AG04449 (cell line): ENCODE results near the gene ANO1.
A peak's percentile ranks its signal among the peaks of the same experiment; 100 is the strongest.

Source experiments
- CTCF ChIA-PET: fragments of 350-600 bp; formaldehyde crosslinking; extraction: SDS; loops from one replicate; lab custom pipeline; 2021; ENCODE audit warnings: antibody characterized with exemption; lab: Yijun Ruan, JAX
- POLR2A ChIA-PET: fragments of 400-600, 350-600 bp; formaldehyde crosslinking; extraction: SDS; loops from one replicate; lab custom pipeline; 2020; ENCODE audit warnings: antibody characterized with exemption, inconsistent platforms; lab: Yijun Ruan, JAX
- DNase-seq: peaks from one replicate; pipeline ENCODE4 v3.0.0-alpha.2; 2010; ENCODE audit warnings: low read depth, low spot score
- H3K4me3 ChIP-seq: 2 replicates; pipeline ENCODE4 v1.5.1; 2011; ENCODE audit warnings: low read depth, mild to moderate bottlenecking, control low read depth, low read length
- CTCF ChIP-seq: IDR thresholded peaks from one replicate; pipeline ENCODE4 v1.5.1; 2011; ENCODE audit warnings: mild to moderate bottlenecking, moderate library complexity, low read length, control low read depth, inconsistent platforms; ENCODE audit not compliant: insufficient read depth; ENCODE audit errors: missing control alignments

Gene ANO1

DNA sequence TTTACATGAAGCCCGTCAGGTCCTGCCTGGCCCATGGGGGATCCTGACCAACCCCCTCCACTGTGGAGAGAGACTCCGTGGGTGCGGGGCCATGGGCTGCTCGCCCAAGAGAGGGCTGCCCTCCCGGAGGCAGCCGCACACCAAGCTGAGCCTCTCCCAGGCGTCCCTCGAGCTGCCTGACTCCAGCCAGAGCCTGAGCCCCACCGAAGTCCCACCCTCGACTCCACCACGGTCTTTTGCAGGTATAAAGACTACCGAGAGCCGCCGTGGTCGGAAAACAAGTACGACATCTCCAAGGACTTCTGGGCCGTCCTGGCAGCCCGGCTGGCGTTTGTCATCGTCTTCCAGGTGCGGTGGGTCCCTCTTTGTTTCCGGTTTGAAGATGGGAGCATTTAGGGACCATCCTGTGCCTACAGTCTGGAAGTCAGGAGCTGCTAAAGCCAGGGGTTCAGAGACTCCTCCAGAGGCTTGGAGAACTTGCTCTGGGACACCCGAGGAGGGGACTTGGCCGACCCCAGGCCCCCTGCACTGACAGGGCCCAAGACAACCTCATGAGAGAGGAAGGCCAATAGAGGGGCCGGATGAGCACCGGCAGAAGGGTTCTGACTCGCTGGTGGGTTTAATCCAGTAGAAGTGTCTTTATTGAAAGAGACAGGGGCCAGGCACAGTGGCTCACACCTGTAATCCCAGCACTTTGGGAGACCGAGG, 107.4 kb downstream of the ANO1 start:
- H3K4me3 ChIP-seq: no peak overlapping the region
- ChIA-PET CTCF (interaction anchor here (1.1 to 2.0 kb wide), 4 partner anchors 10 to 276 kb away, joined by 4 to 10 read pairs (median 5); no protein-coding TSS in a partner anchor), POLR2A (no interaction called here)
- no peak for TF ChIP-seq CTCF
- no peak for DNase-seq

- no peak for TF ChIP-seq CTCF
- no peak for DNase-seq
- CTCF ChIA-PET: interaction anchor here (0.9 to 1.6 kb wide), 3 partner anchors 9 to 277 kb away, joined by 3 to 5 read pairs (median 4); no protein-coding TSS in a partner anchor
- POLR2A ChIA-PET: no interaction called here
- H3K4me3 ChIP-seq: no peak overlapping the region
Observed at GRCh38 chr11:70186420-70186819, 108.3 kb downstream of the ANO1 start.

- no peak for TF ChIP-seq CTCF
- DNase-seq: no peak
- POLR2A ChIA-PET: no interaction called here
- CTCF ChIA-PET: interaction anchor here (0.9 to 1.6 kb wide), 5 partner anchors 9 to 278 kb away, joined by 3 to 5 read pairs (median 4); no protein-coding TSS in a partner anchor
- no peak overlapping the region for H3K4me3 ChIP-seq
Observed at GRCh38 chr11:70186936-70187335, 108.8 kb downstream of the ANO1 start.

DNA sequence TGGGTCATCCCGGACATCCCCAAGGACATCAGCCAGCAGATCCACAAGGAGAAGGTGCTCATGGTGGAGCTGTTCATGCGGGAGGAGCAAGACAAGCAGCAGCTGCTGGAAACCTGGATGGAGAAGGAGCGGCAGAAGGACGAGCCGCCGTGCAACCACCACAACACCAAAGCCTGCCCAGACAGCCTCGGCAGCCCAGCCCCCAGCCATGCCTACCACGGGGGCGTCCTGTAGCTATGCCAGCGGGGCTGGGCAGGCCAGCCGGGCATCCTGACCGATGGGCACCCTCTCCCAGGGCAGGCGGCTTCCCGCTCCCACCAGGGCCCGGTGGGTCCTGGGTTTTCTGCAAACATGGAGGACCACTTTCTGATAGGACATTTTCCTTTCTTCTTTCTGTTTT, 109.7 kb downstream of the ANO1 start:
- no peak overlapping the region for H3K4me3 ChIP-seq
- ChIA-PET CTCF (interaction anchor here (1.0 to 1.4 kb wide), 3 partner anchors 266 to 269 kb away, joined by 3 to 7 read pairs (median 4); no protein-coding TSS in a partner anchor), POLR2A (no interaction called here)
- no peak for TF ChIP-seq CTCF
- no peak for DNase-seq

DNA sequence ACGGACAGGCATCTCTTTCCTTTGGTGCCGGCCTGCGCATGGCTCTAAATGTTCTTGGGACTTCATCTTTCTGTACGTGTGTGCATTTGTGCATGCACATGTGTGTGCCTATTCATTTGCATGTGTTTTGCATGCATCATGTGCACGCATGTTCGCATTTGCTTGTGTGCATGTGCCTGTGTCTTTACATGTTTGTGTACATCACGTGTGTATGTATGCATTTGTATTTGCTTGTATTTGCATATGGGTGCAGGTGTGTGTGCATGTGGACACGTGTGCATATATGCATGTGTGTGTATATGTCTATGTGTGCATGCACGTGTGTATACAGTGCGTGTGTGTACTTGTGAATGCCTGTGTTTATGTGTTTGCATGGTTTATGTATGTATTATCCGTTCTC, 111.5 kb downstream of the ANO1 start:
- no peak overlapping the region for H3K4me3 ChIP-seq
- CTCF ChIA-PET: no interaction called here
- no peak for DNase-seq
- POLR2A ChIA-PET: no interaction called here
- TF ChIP-seq CTCF: no peak

GRCh38 chr11:70191495-70192140, 113.5 kb downstream of the ANO1 start:
- ChIA-PET POLR2A (no interaction called here), CTCF (interaction anchor here (0.6 to 2.9 kb wide), 18 partner anchors 8 to 508 kb away, joined by 3 to 26 read pairs (median 5); partner anchors contain the start of gene FADD)
- DNase-seq: no peak
- no peak overlapping the region for H3K4me3 ChIP-seq
- TF ChIP-seq CTCF: peak; percentile 97
